Measurements from ENCODE around the gene ITGA3.

The ITGA3 gene

GRCh38 chr17:50114401-50114800 is 58.5 kb downstream of the ITGA3 start:
- H3K4me1 ChIP-seq (ENCODE audit: insufficient read depth, low read length) = no peaks in the 10 kb centered on the region
- no peak overlapping the region for H3K27ac ChIP-seq (ENCODE audit: low read length)
- peaks cover 31% of the 10 kb centered on the region for H3K27me3 ChIP-seq (ENCODE audit: insufficient read depth, low read length, poor library complexity)
- no peaks in the 10 kb centered on the region; the same call in none of the 2 replicates for H4K20me1 ChIP-seq (ENCODE audit: insufficient read depth, low read length)
- H2AFZ ChIP-seq (ENCODE audit: low read depth, low read length) = no peak overlapping the region
- no peak for TF ChIP-seq CTCF (IDR thresholded peaks at IDR 0.05; ENCODE audit: borderline replicate concordance, extremely low read depth, low read length, poor library complexity, severe bottlenecking)
- no peak for TF ChIP-seq EZH2 (IDR thresholded peaks at IDR 0.05; ENCODE audit: borderline replicate concordance, low read depth, low read length, severe bottlenecking)
- no peaks in the 10 kb centered on the region for H3K79me2 ChIP-seq (ENCODE audit: insufficient read depth, low read length)
- H3K9me3 ChIP-seq (ENCODE audit: insufficient read depth, low read length, severe bottlenecking) = no peaks in the 10 kb centered on the region
- no peak overlapping the region for H3K4me2 ChIP-seq (ENCODE audit: insufficient read depth, low read length)
- H3K4me3 ChIP-seq (ENCODE audit: low read depth in 1 of 2, low read length in 2 of 2) = no peak overlapping the region
- no peaks in the 10 kb centered on the region for H3K36me3 ChIP-seq (ENCODE audit: insufficient read depth, low read length)
- ATAC-seq (ENCODE audit: insufficient read depth, low read depth) (no peak), DNase-seq (no peak)
- no peak overlapping the region for H3K9ac ChIP-seq (ENCODE audit: low read depth, low read length)

- DNase-seq (peak; percentile 45), ATAC-seq (ENCODE audit: insufficient read depth, low read depth) (peak; percentile 51)
Measured at GRCh38 chr17:50114849-50115357, 59.0 kb downstream of the ITGA3 start.

GRCh38 chr17:50115756-50116155 is 59.8 kb downstream of the ITGA3 start:
- no peak overlapping the region for H3K4me2 ChIP-seq (ENCODE audit: insufficient read depth, low read length)
- H3K36me3 ChIP-seq (ENCODE audit: insufficient read depth, low read length) = no peaks in the 10 kb centered on the region
- H3K79me2 ChIP-seq (ENCODE audit: insufficient read depth, low read length) = no peaks in the 10 kb centered on the region
- ATAC-seq (ENCODE audit: insufficient read depth, low read depth) (no peak), DNase-seq (no peak)
- H2AFZ ChIP-seq (ENCODE audit: low read depth, low read length) = no peak overlapping the region
- no peaks in the 10 kb centered on the region for H3K4me1 ChIP-seq (ENCODE audit: insufficient read depth, low read length)
- H3K9ac ChIP-seq (ENCODE audit: low read depth, low read length) = no peak overlapping the region
- H3K4me3 ChIP-seq (ENCODE audit: low read depth in 1 of 2, low read length in 2 of 2) = no peak overlapping the region
- no peaks in the 10 kb centered on the region; the same call in none of the 2 replicates for H4K20me1 ChIP-seq (ENCODE audit: insufficient read depth, low read length)
- TF ChIP-seq CTCF (IDR thresholded peaks at IDR 0.05; ENCODE audit: borderline replicate concordance, extremely low read depth, low read length, poor library complexity, severe bottlenecking) (no peak), EZH2 (IDR thresholded peaks at IDR 0.05; ENCODE audit: borderline replicate concordance, low read depth, low read length, severe bottlenecking) (no peak)
- no peak overlapping the region for H3K27ac ChIP-seq (ENCODE audit: low read length)
- H3K9me3 ChIP-seq (ENCODE audit: insufficient read depth, low read length, severe bottlenecking) = no peaks in the 10 kb centered on the region
- H3K27me3 ChIP-seq (ENCODE audit: insufficient read depth, low read length, poor library complexity) = peaks cover 43% of the 10 kb centered on the region

More at GRCh38 chr17:50114849-50115357, 59.0 kb downstream of the ITGA3 start:
- H3K27me3 ChIP-seq (ENCODE audit: insufficient read depth, low read length, poor library complexity) = peaks cover 36% of the 10 kb centered on the region
- H2AFZ ChIP-seq (ENCODE audit: low read depth, low read length) = no peak overlapping the region
- no peaks in the 10 kb centered on the region for H3K36me3 ChIP-seq (ENCODE audit: insufficient read depth, low read length)
- no peaks in the 10 kb centered on the region for H3K9me3 ChIP-seq (ENCODE audit: insufficient read depth, low read length, severe bottlenecking)
- no peaks in the 10 kb centered on the region; the same call in none of the 2 replicates for H4K20me1 ChIP-seq (ENCODE audit: insufficient read depth, low read length)
- H3K4me1 ChIP-seq (ENCODE audit: insufficient read depth, low read length) = no peaks in the 10 kb centered on the region
- no peak overlapping the region for H3K4me3 ChIP-seq (ENCODE audit: low read depth in 1 of 2, low read length in 2 of 2)
- H3K4me2 ChIP-seq (ENCODE audit: insufficient read depth, low read length) = no peak overlapping the region
- no peak overlapping the region for H3K9ac ChIP-seq (ENCODE audit: low read depth, low read length)
- H3K79me2 ChIP-seq (ENCODE audit: insufficient read depth, low read length) = no peaks in the 10 kb centered on the region
- TF ChIP-seq EZH2 (IDR thresholded peaks at IDR 0.05; ENCODE audit: borderline replicate concordance, low read depth, low read length, severe bottlenecking) (no peak), CTCF (IDR thresholded peaks at IDR 0.05; ENCODE audit: borderline replicate concordance, extremely low read depth, low read length, poor library complexity, severe bottlenecking) (peak; percentile 70)
- no peak overlapping the region for H3K27ac ChIP-seq (ENCODE audit: low read length)

Measured in DND-41 (cell line).